DND-41 (cell line): ENCODE data around the gene ACOXL.

Experiments
- CTCF ChIP-seq: IDR thresholded peaks from 2 replicates; pipeline ENCODE4 v1.5.1; 2012; ENCODE audit warnings: borderline replicate concordance, low read length, moderate library complexity, mild to moderate bottlenecking; ENCODE audit not compliant: poor library complexity, severe bottlenecking; ENCODE audit errors: extremely low read depth
- EZH2 ChIP-seq: IDR thresholded peaks from 3 replicates; pipeline ENCODE4 v1.6.1; 2012; ENCODE audit warnings: borderline replicate concordance, low read depth, mild to moderate bottlenecking, moderate library complexity, low read length, inconsistent platforms; ENCODE audit not compliant: severe bottlenecking

GRCh38 chr2:110834134-110834827 is 101.9 kb downstream of the ACOXL start:
- no peak for TF ChIP-seq CTCF
- TF ChIP-seq EZH2 = no peak
